Right lobe of liver (tissue), 6 donors: ENCODE measurements around the gene SF3A2. TPM values are rescaled to one million over a fixed set of nuclear protein-coding genes. Genes with fewer than 3 reads are reported as not detected.

Experiments used
- ATAC-seq, 4 donors: fragments of 200-7000 bp; cut with Tn5 transposase; one replicate each; pipeline ENCODE4 v1.9.1; 2020; ENCODE audit warnings: mild to moderate bottlenecking in 4 of 4, moderate library complexity in 4 of 4
- DNase-seq, 3 donors: peaks; one replicate each; pipeline ENCODE4 v3.0.0-alpha.2; 2020
- H3K27ac ChIP-seq, 3 donors: fragments of 200-600 bp; one replicate each; pipeline ENCODE4 v1.8.0; 2022
- H3K27me3 ChIP-seq, 2 donors: fragments of 200-600 bp; one replicate each; pipeline ENCODE4 v1.8.0; 2022
- H3K36me3 ChIP-seq, 4 donors: fragments of 200-600 bp; sonication (generic) in 1 of 4; one replicate each; pipeline versions ENCODE4 v1.5.1 to v1.8.0; 2017 to 2022; ENCODE audit warnings: control low read depth in 1 of 4
- H3K4me1 ChIP-seq, 4 donors: fragments of 200-600 bp; sonication (generic) in 1 of 4; one replicate each; pipeline versions ENCODE4 v1.5.1 to v1.8.0; 2017 to 2022; ENCODE audit warnings: control low read depth in 1 of 4
- H3K4me3 ChIP-seq, 3 donors: fragments of 200-600 bp; one replicate each; pipeline ENCODE4 v1.8.0; 2022
- H3K9me3 ChIP-seq, 4 donors: fragments of 200-600 bp; sonication (generic) in 1 of 4; one replicate each; pipeline versions ENCODE4 v1.5.1 to v1.8.0; 2017 to 2022; ENCODE audit warnings: control low read depth in 1 of 4
- CTCF ChIP-seq, 4 donors: fragments of 200-600 bp in 3 of 4; fragments of 450-650 bp in 1 of 4; IDR thresholded peaks; one replicate each; pipeline versions ENCODE4 v1.5.1 to v1.8.0; 2016 to 2022; ENCODE audit warnings: antibody characterized with exemption in 4 of 4, mild to moderate bottlenecking in 2 of 4
- POLR2A ChIP-seq: fragments of 450-650 bp; IDR thresholded peaks from one replicate; pipeline ENCODE4 v1.6.1; 2017; ENCODE audit warnings: antibody characterized with exemption, mild to moderate bottlenecking
- WGBS: methylation state at CpG from one replicate; pipeline ENCODE4 v1.1.6; 2018; ENCODE audit warnings: low coverage, low lambda C conversion rate; ENCODE audit not compliant: insufficient coverage; ENCODE audit errors: missing lambda C conversion rate; 5-methylcytosine and 5-hydroxymethylcytosine counted together
- intact Hi-C, 2 donors: fragments of 100-400 bp; cut with DNase I; formaldehyde crosslinking; loops; one replicate each; pipeline versions ENCODE4 v1.11.2 to v1.14.1; 2022
- total RNA-seq, 6 experiments: library from RNA; depleted of rRNA in 2 of 6; stranded (reverse); fragments of >200 nt in 2 of 6; fragmentation: NEBNext Ultra II Directional in 3 of 6; extraction: Animal tissue kit (Norgen Biotek cat#: 25700) in 3 of 6; gene quantifications; one replicate each; pipeline versions ENCODE4 v1.1.0 to v1.2.4, GENCODE V29; 2016 to 2023
- donor health status: DM: no; HTN: yes; CAD: no.
- donor health status: DM: no; HTN: no; CAD: no.
- donor health status: DM: no; HTN: no; CAD: no.
- donor health status: DM: no; HTN: yes; CAD: no.
- donor health status: DM: no; HTN: yes; CAD: no.

SF3A2 gene
- total RNA-seq, 6 experiments from 2014 or later = 14.0 to 22.1 (median 19.1) TPM

DNA sequence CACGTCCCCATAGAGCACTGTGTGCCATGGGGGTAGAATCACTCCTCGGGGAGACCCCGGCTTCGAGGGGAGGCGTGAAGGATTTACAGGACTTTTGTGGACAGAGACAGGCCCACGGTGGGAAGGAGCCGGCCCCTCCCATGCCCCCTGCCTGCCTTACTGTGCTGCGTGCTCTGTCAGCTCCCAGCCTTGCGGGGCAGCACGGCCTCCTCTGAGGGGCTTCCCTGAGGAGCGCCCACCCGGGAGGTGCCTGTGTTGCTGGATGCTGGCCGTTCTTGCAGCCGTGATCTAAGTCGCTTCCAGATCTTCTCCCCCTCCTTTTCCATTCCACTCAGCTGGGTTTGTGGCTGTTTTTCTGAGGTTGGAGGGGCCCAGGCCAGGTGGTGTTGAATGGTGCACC is 29.6 kb upstream of the SF3A2 start:
- Histone ChIP-seq H3K27ac (no peak overlapping the region), H3K4me3 (no peak overlapping the region), H3K9me3 (no peaks in the 10 kb centered on the region), H3K4me1 (no peaks in the 10 kb centered on the region), H3K27me3 (no peaks in the 10 kb centered on the region), H3K36me3 (peaks cover 0 to 18% (median 10%) of the 10 kb centered on the region in 4 donors)
- DNase-seq (no peak), ATAC-seq (no peak)
- TF ChIP-seq POLR2A (no peak), CTCF (IDR thresholded peaks at IDR 0.05) (no peak)
- intact Hi-C loops = no loop called here
- 85% methylated on average over 4 of the region's 15 CpGs for WGBS

DNA sequence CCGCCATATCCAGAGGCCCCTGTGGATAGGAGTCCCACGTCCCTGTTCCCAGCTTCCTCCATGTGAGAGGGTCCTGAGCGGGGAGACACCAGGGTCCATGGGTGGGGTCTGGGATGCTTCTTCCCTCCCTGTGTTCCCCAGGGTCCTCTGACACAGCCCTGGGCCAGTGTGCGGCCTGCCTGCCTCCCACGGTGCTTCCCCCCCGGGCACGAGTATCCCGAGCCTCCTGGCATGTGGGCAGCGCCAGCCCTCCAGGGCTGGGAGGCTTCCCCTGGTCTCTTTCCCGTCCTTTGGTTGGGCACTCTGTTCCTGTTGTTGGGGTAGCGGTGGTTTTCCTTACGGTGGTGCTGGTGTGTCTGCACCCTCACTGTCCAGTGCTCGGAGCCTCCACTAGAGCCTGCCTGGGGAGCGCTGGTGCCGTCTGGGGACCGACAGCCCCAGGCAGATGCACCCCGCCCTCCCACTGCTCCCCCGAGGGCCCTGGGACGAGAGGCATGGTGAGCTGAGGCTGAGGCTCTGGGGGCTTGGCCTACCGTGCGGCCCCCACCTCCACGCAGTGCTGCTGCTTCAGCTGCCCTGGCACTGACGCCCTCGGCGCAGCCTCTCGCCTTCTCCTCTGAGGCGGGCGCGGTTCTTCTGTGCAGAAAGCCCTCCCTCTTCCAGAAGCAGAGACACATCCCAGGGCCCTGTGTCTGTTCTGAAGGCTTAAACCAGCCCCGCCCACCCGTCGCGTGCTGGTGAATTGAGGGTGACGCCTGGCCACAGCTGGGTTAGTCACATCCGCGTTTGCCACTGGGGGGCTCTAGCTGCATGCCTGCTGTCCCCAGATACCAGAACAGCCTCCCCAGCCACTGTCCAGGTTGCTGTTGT is 28.4 kb upstream of the SF3A2 start:
- no peaks in the 10 kb centered on the region for H3K4me1 ChIP-seq
- no peak overlapping the region for H3K27ac ChIP-seq
- ATAC-seq (peak; percentile 30 to 46 (median 38)), DNase-seq (no peak)
- H3K9me3 ChIP-seq = no peaks in the 10 kb centered on the region
- intact Hi-C loops = no loop called here
- peaks cover 0 to 22% (median 9%) of the 10 kb centered on the region in 4 donors for H3K36me3 ChIP-seq
- no peaks in the 10 kb centered on the region for H3K27me3 ChIP-seq
- peak in 1 of 4 donors; percentile 9 for TF ChIP-seq CTCF (IDR thresholded peaks at IDR 0.05)
- TF ChIP-seq POLR2A = no peak
- WGBS = 72% methylated on average over 10 of the region's 36 CpGs
- H3K4me3 ChIP-seq = no peak overlapping the region

- Histone ChIP-seq H3K27me3 (no peaks in the 10 kb centered on the region), H3K4me1 (no peaks in the 10 kb centered on the region), H3K4me3 (no peak overlapping the region), H3K36me3 (peaks cover 0 to 28% (median 9%) of the 10 kb centered on the region in 4 donors), H3K9me3 (no peaks in the 10 kb centered on the region), H3K27ac (no peak overlapping the region)
- ATAC-seq (peak in 2 of 4 donors; percentile 16 to 45), DNase-seq (no peak)
- WGBS = 47% methylated on average over 7 of the region's 10 CpGs
- TF ChIP-seq POLR2A (no peak), CTCF (IDR thresholded peaks at IDR 0.05) (no peak)
- intact Hi-C loops = no loop called here
Measured at GRCh38 chr19:2208975-2209374, 27.6 kb upstream of the SF3A2 start.

DNA sequence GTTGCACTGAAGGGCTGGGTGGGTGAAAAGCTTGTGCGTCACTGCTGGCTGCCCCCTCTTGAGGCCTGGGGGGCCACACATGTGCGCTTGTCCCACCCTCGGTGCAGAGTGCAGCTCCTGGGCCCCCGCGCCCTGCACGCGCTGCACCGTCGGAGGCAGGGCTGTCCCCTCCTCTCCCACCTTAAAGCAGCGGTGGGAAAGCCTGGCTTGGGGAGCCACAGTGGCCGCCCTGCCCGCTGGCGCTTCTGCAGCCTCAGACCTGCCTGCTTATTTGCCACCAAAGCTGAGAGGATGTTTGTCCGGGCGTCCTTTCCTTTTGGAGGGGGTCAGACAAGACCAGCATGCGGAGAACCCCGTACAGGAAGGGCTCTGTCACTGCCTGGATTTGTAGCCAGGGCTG is 27.2 kb upstream of the SF3A2 start:
- ATAC-seq (no peak), DNase-seq (no peak)
- 98% methylated on average over 7 of the region's 17 CpGs for WGBS
- no peak for TF ChIP-seq POLR2A
- no peak for TF ChIP-seq CTCF (IDR thresholded peaks at IDR 0.05)
- no peaks in the 10 kb centered on the region for H3K4me1 ChIP-seq
- H3K4me3 ChIP-seq = no peak overlapping the region
- H3K27me3 ChIP-seq = no peaks in the 10 kb centered on the region
- no peak overlapping the region for H3K27ac ChIP-seq
- H3K36me3 ChIP-seq = peaks cover 0 to 32% (median 9%) of the 10 kb centered on the region in 4 donors
- no peaks in the 10 kb centered on the region for H3K9me3 ChIP-seq
- intact Hi-C loops = no loop called here
